A673 (cell line): ENCODE data around the gene RFX1. TPM values are rescaled to one million over a fixed set of nuclear protein-coding genes. Genes with fewer than 3 reads are reported as not detected.
"Not testable (repeated sequence)": the region's sequence is repeated elsewhere in the genome, so short reads cannot be mapped to it uniquely, and the experiment has no call there.

ENCODE experiments used
- BruUV-seq: library from RNA; stranded (reverse); fragments of 400-500 nt; replicated peaks from 2 replicates; lab custom pipeline; 2021; lab: Mats Ljungman, UMichigan
- CTCF ChIA-PET: fragments of 300-600 bp; sonication (Branson Sonifier 250); formaldehyde crosslinking; loops from one replicate; lab custom pipeline; 2022; ENCODE audit warnings: antibody characterized with exemption; lab: Charles Lee
- POLR2A ChIA-PET: fragments of 300-600 bp; sonication (Branson Sonifier 250); formaldehyde crosslinking; loops from one replicate; lab custom pipeline; 2022; ENCODE audit warnings: antibody characterized with exemption; ENCODE audit not compliant: low non-redundant PET; lab: Charles Lee
- DNase-seq: peaks from one replicate; pipeline ENCODE4 v3.0.0-alpha.2; 2015; ENCODE audit warnings: low spot score
- H3K27ac ChIP-seq: fragments of 200-600 bp; sonication (generic); 2 replicates; pipeline ENCODE4 v1.5.1; 2016; ENCODE audit warnings: mixed run types, low read depth, mild to moderate bottlenecking, mixed read lengths, antibody characterized with exemption, low read length; ENCODE audit not compliant: poor library complexity, severe bottlenecking
- H3K27me3 ChIP-seq: fragments of 200-600 bp; sonication (generic); replicated peaks from 2 replicates; pipeline ENCODE4 v1.6.1; 2017; ENCODE audit warnings: mixed run types, low read depth, mild to moderate bottlenecking, mixed read lengths, antibody characterized with exemption, low read length; ENCODE audit not compliant: insufficient read depth, poor library complexity
- H3K36me3 ChIP-seq: fragments of 200-600 bp; sonication (generic); 2 replicates; pipeline ENCODE4 v1.6.1; 2016; ENCODE audit warnings: mixed run types, mild to moderate bottlenecking, mixed read lengths, antibody characterized with exemption, low read length; ENCODE audit not compliant: insufficient read depth, poor library complexity, severe bottlenecking
- H3K4me1 ChIP-seq: fragments of 200-600 bp; sonication (generic); 2 replicates; pipeline ENCODE4 v1.6.1; 2017; ENCODE audit warnings: mixed run types, mild to moderate bottlenecking, mixed read lengths, antibody characterized with exemption, low read length; ENCODE audit not compliant: insufficient read depth, poor library complexity, severe bottlenecking
- H3K4me3 ChIP-seq: fragments of 200-600 bp; sonication (generic); 2 replicates; pipeline ENCODE4 v1.5.1; 2016; ENCODE audit warnings: low read depth, mixed run types, mild to moderate bottlenecking, mixed read lengths, low read length; ENCODE audit not compliant: poor library complexity, severe bottlenecking
- H3K9me3 ChIP-seq: fragments of 200-600 bp; sonication (generic); 2 replicates; pipeline ENCODE4 v1.6.1; 2016; ENCODE audit warnings: mixed run types, low read depth, mild to moderate bottlenecking, mixed read lengths, antibody characterized with exemption, low read length; ENCODE audit not compliant: poor library complexity, severe bottlenecking
- CTCF ChIP-seq: fragments of 300-800, 200-600 bp; sonication (generic); conservative IDR thresholded peaks from 2 replicates; pipeline ENCODE4 v1.5.1; 2017; ENCODE audit warnings: low read depth, mild to moderate bottlenecking, antibody characterized with exemption, low read length, moderate library complexity, mixed read lengths
- EZH2 ChIP-seq: fragments of 200-600 bp; sonication (generic); IDR thresholded peaks from 2 replicates; pipeline ENCODE4 v1.6.1; 2017; ENCODE audit warnings: borderline replicate concordance, low read depth, mild to moderate bottlenecking, mixed read lengths, antibody characterized with exemption, low read length; ENCODE audit not compliant: poor library complexity, severe bottlenecking
- intact Hi-C: fragments of 100-400 bp; cut with micrococcal nuclease; formaldehyde crosslinking; loops from one replicate; pipeline ENCODE4 v1.10.0; 2022; ENCODE audit not compliant: unreplicated experiment
- total RNA-seq: library from RNA; stranded (reverse); gene quantifications from 2 replicates; pipeline ENCODE4 v1.2.3, GENCODE V29; 2021

Gene RFX1
- total RNA-seq, 1 experiment from 2014 or later, result 19.5 TPM

DNA sequence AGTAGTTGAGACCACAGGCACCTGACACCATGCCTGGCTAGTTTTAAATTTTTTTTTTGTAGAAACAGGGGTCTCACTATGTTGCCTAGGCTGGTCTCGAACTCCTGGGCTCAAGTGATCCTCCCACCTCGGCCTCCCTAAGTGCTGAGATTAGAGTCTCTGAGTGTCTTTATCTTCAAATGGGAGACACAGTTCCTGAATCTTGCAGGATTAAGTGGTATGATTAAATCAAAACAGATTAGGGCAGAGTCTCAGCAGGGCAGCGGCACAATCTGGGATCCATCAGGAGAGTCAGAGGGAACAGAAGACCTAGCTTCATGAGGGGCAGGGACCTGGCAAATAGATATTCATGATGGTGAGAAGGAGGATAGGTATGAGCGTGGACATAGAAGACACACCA, 22.8 kb upstream of the RFX1 start:
- Histone ChIP-seq H3K4me3 (no peak overlapping the region), H3K9me3 (no peaks in the 10 kb centered on the region), H3K4me1 (no peaks in the 10 kb centered on the region), H3K27ac (no peak overlapping the region), H3K36me3 (no peaks in the 10 kb centered on the region), H3K27me3 (no peaks in the 10 kb centered on the region)
- TF ChIP-seq EZH2, result no peak
- no peak for TF ChIP-seq CTCF
- DNase-seq, result no peak
- intact Hi-C loops, result no loop called here
- ChIA-PET POLR2A (no interaction called here), CTCF (no interaction called here)
- no TSS peak for BruUV-seq

GRCh38 chr19:14027856-14028450, 21.8 kb upstream of the RFX1 start, which contains the start of gene RLN3:
Gene RLN3, plus strand, starts transcription at chr19:14028148. Its CDS starts 57 bp downstream, at chr19:14028205.
- ChIA-PET CTCF (no interaction called here), POLR2A (no interaction called here)
- intact Hi-C loops, result no loop called here
- no peak within 1 kb of the TSS for H3K4me3 ChIP-seq
- H3K4me1 ChIP-seq, result no peaks in the 10 kb centered on the region
- BruUV-seq, result no TSS peak
- H3K27ac ChIP-seq, result no peak within 1 kb of the TSS
- H3K27me3 ChIP-seq, result no peaks in the 10 kb centered on the region
- no peaks in the 10 kb centered on the region for H3K36me3 ChIP-seq
- no peaks in the 10 kb centered on the region for H3K9me3 ChIP-seq
- DNase-seq, result no peak
- TF ChIP-seq CTCF (no peak), EZH2 (no peak)

DNA sequence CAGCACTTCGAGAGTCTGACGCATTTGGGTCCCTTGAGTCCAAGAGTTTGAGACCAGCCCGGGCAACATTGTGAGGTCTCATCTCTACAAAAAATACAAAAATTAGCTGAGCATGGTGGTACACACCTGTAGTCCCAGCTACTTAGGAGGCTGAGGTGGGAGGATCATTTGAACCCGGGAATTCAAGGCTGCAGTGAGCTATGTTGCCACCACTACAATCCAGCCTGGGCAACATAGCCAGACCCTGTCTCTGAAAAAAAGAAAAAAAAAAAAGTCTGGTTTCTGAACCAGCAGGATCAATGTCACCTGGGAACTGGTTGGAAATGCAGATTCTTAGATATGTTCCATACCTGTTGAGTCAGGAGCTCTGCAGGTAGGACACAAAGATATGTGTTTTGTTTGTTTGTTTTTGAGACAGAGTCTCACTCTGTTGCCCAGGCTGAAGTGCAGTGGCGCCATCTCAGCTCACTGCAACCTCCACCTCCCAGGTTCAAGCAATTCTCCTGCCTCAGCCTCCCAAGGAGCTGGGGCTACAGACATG, 20.6 kb upstream of the RFX1 start:
- H3K27ac ChIP-seq, POLR2A ChIA-PET, H3K36me3 ChIP-seq, H3K4me1 ChIP-seq, H3K9me3 ChIP-seq, H3K27me3 ChIP-seq, CTCF ChIA-PET, BruUV-seq, intact Hi-C loops, DNase-seq, H3K4me3 ChIP-seq: not testable (repeated sequence)
